ENCODE results near the gene MAB21L4. TPM values are rescaled to one million over a fixed set of nuclear protein-coding genes. Genes with fewer than 3 reads are reported as not detected.

Gene MAB21L4
- total and polyA plus RNA-seq, 12 donors, result 0.10 to 0.32 TPM; not detected in 10

DNA sequence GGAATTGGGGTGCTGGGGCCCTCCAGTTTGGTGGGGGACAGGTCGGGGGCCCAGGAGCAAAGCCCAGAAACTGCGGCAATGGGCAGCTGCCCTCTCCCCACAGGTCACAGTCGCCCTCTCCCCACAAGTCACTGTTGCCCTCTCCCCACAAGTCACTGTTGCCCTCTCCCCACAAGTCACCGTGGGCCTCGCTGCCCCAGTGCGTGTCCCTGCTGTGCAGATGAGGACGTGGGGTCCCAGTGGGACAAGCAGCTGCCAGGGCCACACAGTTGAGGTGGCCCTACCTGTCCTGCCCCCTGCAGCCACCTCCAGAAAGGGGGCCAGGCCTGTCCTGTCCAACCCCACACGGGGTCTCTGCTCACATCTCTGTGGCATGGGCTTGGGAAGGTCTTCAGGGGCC, 40.3 kb downstream of the MAB21L4 start:
- H3K4me1 ChIP-seq (replicated peaks in 1 of 2), result no peaks in the 10 kb centered on the region
- TF ChIP-seq, protein P1, sequence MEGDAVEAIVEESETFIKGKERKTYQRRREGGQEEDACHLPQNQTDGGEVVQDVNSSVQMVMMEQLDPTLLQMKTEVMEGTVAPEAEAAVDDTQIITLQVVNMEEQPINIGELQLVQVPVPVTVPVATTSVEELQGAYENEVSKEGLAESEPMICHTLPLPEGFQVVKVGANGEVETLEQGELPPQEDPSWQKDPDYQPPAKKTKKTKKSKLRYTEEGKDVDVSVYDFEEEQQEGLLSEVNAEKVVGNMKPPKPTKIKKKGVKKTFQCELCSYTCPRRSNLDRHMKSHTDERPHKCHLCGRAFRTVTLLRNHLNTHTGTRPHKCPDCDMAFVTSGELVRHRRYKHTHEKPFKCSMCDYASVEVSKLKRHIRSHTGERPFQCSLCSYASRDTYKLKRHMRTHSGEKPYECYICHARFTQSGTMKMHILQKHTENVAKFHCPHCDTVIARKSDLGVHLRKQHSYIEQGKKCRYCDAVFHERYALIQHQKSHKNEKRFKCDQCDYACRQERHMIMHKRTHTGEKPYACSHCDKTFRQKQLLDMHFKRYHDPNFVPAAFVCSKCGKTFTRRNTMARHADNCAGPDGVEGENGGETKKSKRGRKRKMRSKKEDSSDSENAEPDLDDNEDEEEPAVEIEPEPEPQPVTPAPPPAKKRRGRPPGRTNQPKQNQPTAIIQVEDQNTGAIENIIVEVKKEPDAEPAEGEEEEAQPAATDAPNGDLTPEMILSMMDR (IDR thresholded peaks at IDR 0.05), result no peak
- TF ChIP-seq POLR2A (IDR thresholded peaks at IDR 0.05), result no peak
- WGBS, 4 donors, result 86 to 96% (median 90%) methylated on average over 7 to 8 of the region's 8 CpGs
- no peak for DNase-seq
- H3K27ac ChIP-seq, result no peak overlapping the region
- intact Hi-C loops (cut with DNase I), result loop anchor here in 1 of 2 donors (10.0 kb wide), 3 partner anchors 129 to 359 kb away; no protein-coding TSS in a partner anchor
- no peaks in the 10 kb centered on the region for H3K36me3 ChIP-seq (replicated peaks in 1 of 2)
- no peak overlapping the region for H3K4me3 ChIP-seq
- no peaks in the 10 kb centered on the region for H3K9me3 ChIP-seq (replicated peaks in 1 of 3)
- no peaks in the 10 kb centered on the region for H3K27me3 ChIP-seq

DNA sequence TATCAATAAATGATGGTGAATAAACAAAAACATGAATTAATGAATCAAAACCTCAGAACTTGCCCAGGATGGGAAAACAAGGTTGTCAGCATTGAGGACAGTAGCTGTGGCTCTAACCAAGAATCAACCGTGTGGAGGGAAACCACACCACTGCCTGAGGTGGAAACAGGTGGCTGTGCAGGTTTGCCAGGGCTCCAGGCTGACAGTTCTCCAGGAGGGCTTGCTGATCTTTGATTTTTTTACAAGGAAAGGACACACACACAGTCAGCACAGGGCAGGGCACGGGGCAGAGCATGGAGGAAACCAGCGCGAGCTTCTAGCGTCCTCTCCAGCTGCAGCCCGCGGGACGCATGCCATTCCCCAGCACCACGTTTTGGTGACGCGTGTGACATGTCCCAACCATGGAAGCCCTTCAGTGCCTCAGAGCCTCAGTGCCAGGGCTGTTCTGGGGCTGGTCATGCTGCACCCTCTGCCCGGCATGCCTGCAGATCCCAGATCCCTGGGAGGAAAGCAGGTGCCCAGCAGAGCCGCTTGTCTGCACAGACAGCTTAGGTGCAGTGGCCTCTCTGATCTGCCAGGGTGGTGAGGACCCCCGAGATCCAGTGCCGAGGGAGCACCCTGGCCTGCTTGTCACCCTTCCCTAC, 43.2 kb downstream of the MAB21L4 start:
- no peak for DNase-seq
- Histone ChIP-seq H3K36me3 (replicated peaks in 1 of 2) (no peaks in the 10 kb centered on the region), H3K27ac (no peak overlapping the region), H3K9me3 (replicated peaks in 1 of 3) (no peaks in the 10 kb centered on the region), H3K4me3 (no peak overlapping the region), H3K27me3 (no peaks in the 10 kb centered on the region), H3K4me1 (replicated peaks in 1 of 2) (no peaks in the 10 kb centered on the region)
- WGBS, 4 donors, result 83 to 86% (median 84%) methylated on average over 10 to 15 of the region's 15 CpGs
- intact Hi-C loops (cut with DNase I), result loop anchor here in 1 of 2 donors (10.0 kb wide), 3 partner anchors 132 to 362 kb away; no protein-coding TSS in a partner anchor
- no peak for TF ChIP-seq POLR2A (IDR thresholded peaks at IDR 0.05)
- TF ChIP-seq, protein P1 (IDR thresholded peaks at IDR 0.05), result no peak

DNA sequence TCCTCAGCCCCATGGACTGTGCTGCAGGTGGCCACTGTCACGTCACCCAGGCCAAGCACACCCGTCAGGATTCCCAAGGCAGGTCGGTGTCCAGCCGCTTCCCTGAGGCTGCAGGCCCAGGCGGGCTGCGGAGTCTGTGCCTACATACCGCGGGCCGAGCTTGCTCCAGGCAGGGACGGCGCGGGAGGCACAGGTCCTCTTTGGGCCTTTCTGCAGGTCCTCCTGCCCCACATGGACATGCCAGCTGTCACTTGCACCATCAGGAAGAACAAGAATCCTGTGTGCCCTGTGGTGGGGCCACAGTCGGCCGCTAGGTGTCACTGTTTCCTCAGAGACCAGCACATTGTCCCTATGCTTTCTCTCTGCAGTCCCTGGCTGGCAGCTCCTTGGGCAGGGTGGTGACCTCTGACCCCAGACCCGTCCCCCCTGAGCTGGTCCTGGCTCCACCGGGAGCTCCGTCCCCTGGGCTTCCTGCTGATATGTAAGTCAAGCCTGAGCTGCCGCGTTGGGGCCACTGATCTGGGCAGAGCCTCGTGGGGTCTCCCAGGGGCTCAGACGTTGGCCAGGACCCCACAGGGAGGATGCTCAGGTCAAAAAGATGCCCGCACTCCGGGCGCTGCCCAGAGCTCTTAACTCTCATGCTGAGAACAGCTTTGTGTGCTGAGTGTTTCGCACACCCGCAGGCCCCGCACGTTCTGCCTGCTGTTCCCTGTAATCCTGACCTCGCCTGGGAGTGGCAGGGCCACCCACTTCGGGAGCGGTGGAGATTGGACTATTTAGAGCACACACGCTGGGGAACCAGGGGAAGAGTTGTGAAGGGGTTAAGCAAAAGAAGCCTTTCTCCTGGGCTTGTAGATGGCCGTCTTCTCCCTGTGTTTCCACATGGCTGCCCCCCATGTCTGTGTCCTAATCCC, 44.6 kb downstream of the MAB21L4 start:
- WGBS, 4 donors, result 37 to 59% (median 41%) methylated on average over 5 to 33 of the region's 33 CpGs
- DNase-seq, result peak; percentile 80 to 95 (median 88)
- Histone ChIP-seq H3K27me3 (no peaks in the 10 kb centered on the region), H3K4me3 (no peak overlapping the region), H3K4me1 (replicated peaks in 1 of 2) (no peaks in the 10 kb centered on the region), H3K9me3 (replicated peaks in 1 of 3) (no peaks in the 10 kb centered on the region), H3K27ac (no peak overlapping the region), H3K36me3 (replicated peaks in 1 of 2) (no peaks in the 10 kb centered on the region)
- no peak for TF ChIP-seq POLR2A (IDR thresholded peaks at IDR 0.05)
- TF ChIP-seq, protein P1 (IDR thresholded peaks at IDR 0.05), result peak; percentile 80 to 96 (median 94)
- intact Hi-C loops (cut with DNase I), result loop anchor here in 1 of 2 donors (10.0 kb wide), 3 partner anchors 133 to 363 kb away; no protein-coding TSS in a partner anchor

DNA sequence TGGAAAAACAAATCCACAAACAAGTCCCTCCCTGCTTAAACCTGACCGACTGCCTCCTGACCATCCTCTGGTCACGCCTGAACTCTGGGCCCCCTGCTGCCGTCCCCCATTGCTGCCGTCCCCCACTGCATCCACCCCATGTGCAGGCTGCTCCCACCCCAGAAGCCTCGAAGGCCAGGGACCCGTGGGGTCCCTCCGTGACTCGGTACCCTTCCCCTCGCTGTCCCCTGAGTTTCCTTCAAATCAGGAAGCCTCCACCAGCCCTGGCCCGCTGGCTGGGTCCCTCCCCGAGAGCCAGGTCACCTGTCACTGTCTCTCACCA, 45.2 kb downstream of the MAB21L4 start:
- 55 to 70% (median 64%) methylated on average over 8 to 11 of the region's 11 CpGs for WGBS, 4 donors
- no peaks in the 10 kb centered on the region for H3K4me1 ChIP-seq (replicated peaks in 1 of 2)
- H3K27me3 ChIP-seq, result no peaks in the 10 kb centered on the region
- H3K9me3 ChIP-seq (replicated peaks in 1 of 3), result no peaks in the 10 kb centered on the region
- H3K27ac ChIP-seq, result no peak overlapping the region
- intact Hi-C loops (cut with DNase I), result loop anchor here in 1 of 2 donors (10.0 kb wide), 3 partner anchors 134 to 364 kb away; no protein-coding TSS in a partner anchor
- H3K4me3 ChIP-seq, result no peak overlapping the region
- H3K36me3 ChIP-seq (replicated peaks in 1 of 2), result no peaks in the 10 kb centered on the region
- no peak for TF ChIP-seq POLR2A (IDR thresholded peaks at IDR 0.05)
- TF ChIP-seq, protein P1 (IDR thresholded peaks at IDR 0.05), result no peak
- no peak for DNase-seq
